Stimulated activated CD8-positive, alpha-beta memory T cell treated with anti-CD3 and anti-CD28 coated beads, Interleukin-15, amount 100 ng/mL, for 24 hours (primary cell): Measurements from ENCODE around the gene INTS14.

Experiments used
- DNase-seq: peaks from one replicate; pipeline ENCODE4 v3.0.0-alpha.2; 2020; ENCODE audit warnings: low read depth

INTS14 gene

DNA sequence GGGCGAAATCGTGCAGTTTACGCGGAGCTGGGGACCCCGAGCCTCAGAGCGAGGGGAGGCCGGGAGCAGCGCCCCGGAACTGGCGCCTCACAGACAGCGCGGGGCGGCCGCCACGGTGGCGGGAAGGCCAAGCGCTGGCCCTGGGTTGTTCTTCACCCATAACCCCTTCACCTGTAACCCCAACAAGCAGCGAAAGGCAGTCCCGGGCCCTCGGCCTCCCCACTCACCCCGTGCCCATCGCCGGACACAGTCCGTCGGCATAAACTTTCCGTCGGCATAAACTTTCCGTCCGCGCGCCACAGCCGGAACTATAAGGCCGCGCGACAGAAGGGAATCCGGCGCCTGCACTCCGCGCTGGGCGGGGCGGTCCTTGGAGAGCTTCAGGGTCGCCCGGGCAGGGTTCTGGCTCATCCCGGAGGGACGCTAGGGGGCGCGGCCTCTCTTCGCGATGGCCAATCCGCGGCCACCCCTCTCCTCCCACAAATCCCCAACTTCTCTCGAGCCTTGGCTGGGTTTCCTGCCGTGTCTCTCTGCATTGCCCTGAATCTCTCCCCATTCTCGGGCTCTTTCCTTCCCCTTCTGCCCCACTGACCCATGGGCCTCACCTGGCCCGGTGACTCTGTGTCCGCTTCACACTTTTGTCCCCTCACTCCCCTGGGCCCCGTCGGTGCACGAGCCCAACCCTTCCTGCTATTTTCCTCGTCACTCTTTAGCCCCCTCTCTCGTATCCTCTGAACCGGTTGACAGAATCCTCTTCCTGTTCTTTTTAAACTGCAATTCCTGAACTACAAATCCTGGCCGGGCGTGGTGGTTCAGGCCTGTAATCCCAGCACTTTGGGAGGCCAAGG, at the start of gene INTS14:
Gene INTS14 (minus strand): TSS at position 261 of the 848 bp plus-strand sequence. CDS start 3,751 bp downstream, outside the sequence.
- peak; percentile 93 for DNase-seq

DNA sequence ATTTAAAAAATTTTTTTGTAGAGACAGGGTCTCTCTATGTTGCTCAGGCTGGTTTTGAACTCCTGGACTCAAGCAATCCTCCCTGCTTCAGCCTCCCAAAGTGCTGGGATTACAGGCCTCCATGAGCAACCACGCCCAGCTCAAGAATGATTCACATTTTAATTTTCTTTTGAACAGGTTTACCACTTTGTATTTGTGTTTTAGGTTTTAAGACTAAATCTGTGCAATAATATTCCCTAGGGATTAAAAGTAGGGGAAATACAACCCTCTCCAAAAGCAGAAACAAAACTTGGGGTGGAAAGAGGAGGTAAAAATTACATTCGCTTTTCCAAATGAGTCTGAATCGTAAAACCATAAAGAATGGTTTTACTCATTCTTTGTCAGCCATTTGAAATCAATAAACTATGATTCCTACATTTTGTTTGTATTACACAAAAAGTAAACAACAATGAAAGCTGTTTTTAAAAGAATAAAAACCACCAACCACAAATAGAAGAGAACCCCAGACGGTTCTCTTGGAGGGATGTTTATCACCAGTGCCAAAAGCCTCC, 48.6 kb upstream of the INTS14 start:
- no peak for DNase-seq

- DNase-seq = no peak
Observed at GRCh38 chr15:65655457-65655856, 44.5 kb upstream of the INTS14 start.

DNA sequence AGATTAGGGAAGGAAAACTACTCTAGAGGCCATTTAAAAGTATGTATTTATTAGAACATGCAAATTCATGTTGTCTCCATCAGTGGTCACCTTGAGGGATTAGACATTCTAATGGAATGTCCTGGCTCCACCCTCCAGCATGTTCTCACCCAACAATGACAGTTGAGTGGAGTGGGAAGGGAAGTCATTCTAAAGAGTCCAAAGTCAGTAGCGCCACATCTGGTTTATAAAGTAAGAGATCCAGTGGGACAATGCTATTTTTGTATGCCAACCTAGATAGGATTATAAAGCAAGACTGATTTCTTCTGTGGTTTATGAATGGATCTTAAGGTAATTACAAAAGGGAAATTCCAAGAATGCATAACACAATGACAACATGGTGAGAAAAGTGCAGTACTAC, 44.1 kb upstream of the INTS14 start:
- no peak for DNase-seq

DNA sequence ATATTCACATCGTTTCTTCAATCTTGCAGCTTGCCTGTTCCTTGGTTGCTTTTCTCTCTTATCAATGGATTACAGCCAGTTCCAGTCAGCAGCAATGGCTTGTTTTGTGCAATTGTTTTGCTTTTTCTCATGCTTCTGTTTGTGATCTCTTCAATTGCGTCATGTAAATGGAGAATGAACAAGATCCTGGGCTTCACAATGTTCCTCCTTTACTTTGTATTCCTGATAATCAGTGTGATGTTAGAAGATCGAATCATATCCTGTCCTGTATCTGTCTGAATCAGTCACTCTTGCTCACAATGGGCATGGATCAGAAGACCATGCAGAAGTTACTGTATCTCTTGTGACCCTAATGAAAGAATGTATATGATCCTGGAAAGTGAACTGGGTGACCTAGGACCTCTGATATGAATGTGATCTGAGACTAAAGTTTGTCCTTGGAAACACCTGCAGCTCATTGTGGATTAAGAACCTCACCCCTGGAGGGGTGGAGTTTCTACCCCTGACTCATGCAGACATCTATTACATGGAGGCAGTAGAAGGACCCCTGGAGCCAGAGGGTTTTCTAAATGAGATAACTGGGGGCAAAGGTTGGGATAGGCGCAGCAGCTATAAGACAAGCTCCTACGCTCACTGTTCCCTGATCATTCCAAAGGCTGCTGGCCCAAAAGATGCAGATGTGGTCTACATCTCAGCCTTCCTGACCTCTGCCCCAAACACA, 43.0 kb upstream of the INTS14 start:
- no peak for DNase-seq

DNA sequence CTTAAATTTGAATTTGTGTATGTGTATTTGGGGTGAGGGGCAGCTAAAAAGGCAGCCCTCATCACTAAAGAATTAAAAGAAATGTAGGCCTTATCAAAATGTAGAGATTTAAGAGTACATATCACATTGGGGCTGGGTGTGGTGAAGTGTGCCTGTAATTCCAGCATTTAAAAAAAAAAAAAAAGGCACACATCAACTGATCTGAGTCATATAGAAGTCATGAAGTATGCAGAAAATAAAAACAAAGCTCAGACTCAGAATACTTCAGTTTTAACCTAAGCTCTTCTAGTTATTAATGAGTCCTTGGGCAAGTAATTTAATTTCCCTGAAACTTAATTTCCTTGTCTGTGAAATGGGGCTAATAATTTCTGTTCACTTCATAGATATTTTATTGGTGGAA, 42.4 kb upstream of the INTS14 start:
- DNase-seq = no peak

DNA sequence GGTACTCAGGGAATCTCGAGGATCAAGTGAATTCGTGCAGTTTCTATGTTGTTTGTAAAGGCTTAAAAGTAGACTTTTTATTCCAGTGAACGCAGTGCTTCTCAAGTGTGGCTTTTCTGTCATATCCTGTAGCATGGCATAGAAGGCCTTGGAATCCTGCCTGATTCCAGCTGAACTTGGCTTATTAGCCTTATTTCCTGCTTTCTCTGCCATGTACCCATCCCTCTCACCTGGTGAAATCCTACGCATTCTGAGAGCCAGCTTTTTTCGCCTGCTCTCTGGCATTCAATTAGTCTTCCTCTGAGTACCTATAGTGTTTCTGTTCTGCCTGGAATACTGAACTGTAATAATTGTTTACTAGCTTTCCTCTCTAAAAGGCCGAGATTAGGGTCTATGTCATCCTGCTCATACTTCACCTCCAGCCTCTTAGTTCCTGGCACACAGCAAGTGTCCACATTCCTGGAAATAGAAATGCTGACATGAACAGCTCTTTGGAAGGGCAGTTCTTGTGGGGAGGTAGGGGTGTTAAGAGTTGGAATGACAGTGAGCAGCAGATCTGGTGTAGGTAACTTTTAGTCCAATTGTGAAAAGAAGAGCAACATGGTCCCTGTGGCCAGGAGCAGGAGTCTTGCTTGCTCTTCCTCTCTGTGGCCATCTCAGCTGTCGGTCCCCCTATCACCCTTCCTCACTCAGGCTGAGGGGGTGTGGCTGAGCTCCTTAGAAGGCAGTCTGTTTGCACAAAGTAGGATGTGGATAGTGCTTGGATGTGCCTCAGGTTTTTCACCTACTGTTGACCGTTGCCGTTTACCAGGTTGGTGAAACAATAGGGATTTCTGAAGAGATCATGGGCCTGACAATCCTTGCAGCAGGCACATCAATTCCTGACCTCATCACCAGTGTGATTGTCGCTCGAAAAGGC, 41.2 kb upstream of the INTS14 start:
- DNase-seq = no peak

GRCh38 chr15:65651042-65651322, 40.1 kb upstream of the INTS14 start:
- no peak for DNase-seq

GRCh38 chr15:65650312-65651041, 39.5 kb upstream of the INTS14 start:
- no peak for DNase-seq

GRCh38 chr15:65646486-65646885, 35.6 kb upstream of the INTS14 start:
- no peak for DNase-seq

- DNase-seq = no peak
Observed at GRCh38 chr15:65645392-65645791, 34.5 kb upstream of the INTS14 start.

DNA sequence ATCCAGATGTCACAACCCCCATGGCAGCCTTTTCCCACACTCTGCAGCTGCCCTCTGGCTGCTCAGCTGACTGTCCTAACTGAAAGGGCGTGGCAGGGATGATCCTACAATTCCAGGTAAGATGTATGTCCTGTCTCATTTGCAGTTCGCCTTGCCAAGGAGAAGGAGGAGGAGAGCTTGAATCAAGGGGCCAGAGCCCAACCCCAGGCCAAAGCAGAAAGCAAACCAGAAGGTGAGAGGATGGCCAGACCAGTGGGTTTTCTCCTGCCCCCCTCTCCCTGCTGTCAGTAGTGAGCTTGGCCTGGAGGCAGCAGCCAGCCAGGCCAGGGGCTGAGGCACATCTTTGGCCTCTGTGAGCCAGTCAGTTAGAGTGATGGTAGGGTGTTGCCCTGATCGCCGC, 33.4 kb upstream of the INTS14 start:
- no peak for DNase-seq

GRCh38 chr15:65642594-65642993, 31.7 kb upstream of the INTS14 start:
- no peak for DNase-seq

GRCh38 chr15:65641768-65642475, 31.0 kb upstream of the INTS14 start:
- no peak for DNase-seq

GRCh38 chr15:65639509-65639908, 28.6 kb upstream of the INTS14 start:
- no peak for DNase-seq

DNA sequence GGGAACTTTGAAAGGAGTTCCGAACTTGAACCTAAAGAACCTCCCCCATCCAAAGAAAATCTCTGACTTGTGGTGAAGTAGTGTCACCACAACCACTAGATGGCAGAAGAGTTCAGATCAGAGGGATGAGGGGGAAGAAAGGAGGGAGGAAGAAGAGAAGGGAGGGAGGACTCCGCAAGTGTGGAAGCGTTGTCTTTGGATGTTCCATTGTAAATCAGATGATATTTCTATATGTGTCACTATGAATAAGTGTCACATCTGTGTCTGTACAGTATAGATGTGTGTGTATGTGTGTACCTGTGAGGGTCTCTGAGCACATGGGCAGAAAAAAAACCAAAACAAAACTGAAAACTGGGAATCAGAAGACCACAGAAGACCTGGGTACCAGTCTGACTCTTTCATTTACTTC, 27.8 kb upstream of the INTS14 start:
- DNase-seq = no peak

- DNase-seq = no peak
Observed at GRCh38 chr15:65638109-65638508, 27.2 kb upstream of the INTS14 start.

DNA sequence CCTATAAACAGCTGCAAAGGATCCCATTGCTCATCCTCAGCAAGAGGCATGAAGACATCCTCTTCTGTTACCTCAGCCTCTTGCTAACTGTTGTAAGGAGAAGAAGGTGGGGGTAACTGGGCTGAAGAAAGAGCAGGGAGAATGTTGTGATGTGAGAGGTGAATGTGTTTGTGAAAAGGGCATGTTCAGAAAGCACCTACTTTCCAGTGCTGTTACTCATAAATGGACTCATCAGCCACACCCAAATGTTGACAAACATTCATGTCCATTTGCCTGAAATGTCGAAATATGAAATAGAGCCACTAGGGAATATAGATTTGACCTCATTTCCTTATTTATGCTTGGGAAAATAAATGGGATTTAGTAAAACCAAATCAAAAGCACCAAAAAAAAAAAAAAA, 23.4 kb upstream of the INTS14 start:
- DNase-seq = no peak

DNA sequence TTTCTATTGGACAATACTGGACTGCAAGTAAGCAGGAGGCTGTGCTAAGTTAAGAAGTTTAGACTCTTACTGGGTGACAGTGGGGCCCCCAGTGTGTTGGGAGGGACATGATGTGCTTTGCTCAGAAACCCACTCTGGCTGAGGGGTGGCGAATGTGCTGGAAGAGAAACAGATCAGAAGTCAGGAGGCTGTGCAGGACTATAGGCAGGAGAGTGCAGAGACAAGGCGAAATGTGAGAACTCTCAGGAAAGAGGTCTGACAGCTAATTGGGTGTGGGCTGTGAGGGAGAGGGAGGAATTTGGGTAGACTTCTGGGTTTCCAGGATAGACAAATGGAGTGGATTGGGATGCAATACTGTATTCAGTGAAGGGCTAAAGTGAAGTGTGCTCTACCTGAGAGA, 22.8 kb upstream of the INTS14 start:
- DNase-seq = no peak

DNA sequence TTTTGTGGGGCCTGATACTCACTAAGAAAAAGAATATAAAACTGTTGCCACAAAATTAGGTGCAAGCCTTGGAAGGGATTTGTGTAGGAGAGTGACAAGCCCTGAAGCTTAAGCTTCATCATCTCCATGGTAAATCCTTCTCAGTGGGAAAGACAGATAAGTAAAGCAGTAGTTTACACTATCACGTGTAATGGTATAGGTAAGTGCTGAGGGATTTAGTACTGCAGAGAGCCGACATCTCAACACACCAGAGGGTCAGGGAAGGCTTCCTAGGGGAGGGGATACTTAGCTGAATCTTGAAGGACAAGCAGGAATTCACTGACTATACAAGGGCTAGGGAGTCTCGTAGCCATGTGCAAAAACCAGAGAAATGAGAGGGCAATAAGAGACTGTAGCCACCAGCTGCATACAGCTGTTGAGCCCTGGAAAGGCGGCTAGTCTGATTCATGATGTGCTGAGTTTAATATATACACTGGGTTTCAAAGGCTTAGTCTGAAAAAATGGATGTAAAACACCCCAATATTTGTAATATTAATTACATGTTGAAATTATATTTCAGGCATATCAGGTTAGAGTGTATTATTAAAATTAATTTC, 21.9 kb upstream of the INTS14 start:
- no peak for DNase-seq

DNA sequence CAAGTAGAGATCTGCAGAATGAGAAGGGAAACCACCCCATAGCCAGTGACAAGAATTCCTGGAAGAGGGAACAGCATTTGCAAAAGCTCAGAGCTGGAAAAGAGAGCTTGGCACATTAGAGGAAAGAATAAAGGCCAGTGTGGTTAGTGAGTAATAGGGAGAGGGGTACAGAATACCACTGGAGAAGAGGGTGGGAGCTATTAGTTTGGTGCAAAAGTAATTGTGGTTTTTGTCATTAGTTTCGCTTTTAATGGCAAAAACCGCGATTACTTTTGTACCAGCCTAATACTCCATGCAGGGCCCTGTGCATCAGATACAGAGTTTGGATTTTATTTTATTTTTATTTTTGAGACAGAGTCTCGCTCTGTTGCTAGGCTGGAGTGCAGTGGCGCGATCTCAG, 20.6 kb upstream of the INTS14 start:
- no peak for DNase-seq
